GM18519 (cell line): ENCODE results near the gene MAGI2.
"Not testable (repeated sequence)": the region's sequence is repeated elsewhere in the genome, so short reads cannot be mapped to it uniquely, and the experiment has no call there.

ENCODE experiments used
- ATAC-seq: cut with Tn5 transposase; IDR thresholded peaks from one replicate; pipeline ENCODE4 v1.9.1; 2021; ENCODE audit warnings: mild to moderate bottlenecking, moderate library complexity; ENCODE audit not compliant: unreplicated experiment, low FRiP score

Gene MAGI2

GRCh38 chr7:78607099-78607498 lies 846.4 kb downstream of the MAGI2 start:
- no peak for ATAC-seq

- ATAC-seq: no peak
Measured at GRCh38 chr7:78605119-78605518, 848.3 kb downstream of the MAGI2 start.

GRCh38 chr7:78601728-78602127 lies 851.7 kb downstream of the MAGI2 start:
- ATAC-seq: no peak

GRCh38 chr7:78594156-78594555 lies 859.3 kb downstream of the MAGI2 start:
- ATAC-seq: no peak

GRCh38 chr7:78588393-78588792 lies 865.1 kb downstream of the MAGI2 start:
- no peak for ATAC-seq

- no peak for ATAC-seq
Measured at GRCh38 chr7:78587443-78588044, 865.9 kb downstream of the MAGI2 start.

- ATAC-seq: no peak
Measured at GRCh38 chr7:78585980-78586379, 867.5 kb downstream of the MAGI2 start.

GRCh38 chr7:78578686-78579085 lies 874.8 kb downstream of the MAGI2 start:
- no peak for ATAC-seq

- not testable (repeated sequence) for ATAC-seq
Measured at GRCh38 chr7:78577174-78577952, 876.1 kb downstream of the MAGI2 start.

GRCh38 chr7:78576236-78576635 lies 877.2 kb downstream of the MAGI2 start:
- no peak for ATAC-seq

GRCh38 chr7:78571292-78571691 lies 882.2 kb downstream of the MAGI2 start:
- ATAC-seq: no peak

GRCh38 chr7:78568690-78569089 lies 884.8 kb downstream of the MAGI2 start:
- no peak for ATAC-seq

- ATAC-seq: no peak
Measured at GRCh38 chr7:78567836-78568235, 885.6 kb downstream of the MAGI2 start.

GRCh38 chr7:78565784-78566183 lies 887.7 kb downstream of the MAGI2 start:
- no peak for ATAC-seq

- ATAC-seq: no peak
Measured at GRCh38 chr7:78563191-78563590, 890.3 kb downstream of the MAGI2 start.

- ATAC-seq: no peak
Measured at GRCh38 chr7:78562191-78562590, 891.3 kb downstream of the MAGI2 start.

- ATAC-seq: no peak
Measured at GRCh38 chr7:78558566-78558965, 894.9 kb downstream of the MAGI2 start.

- ATAC-seq: no peak
Measured at GRCh38 chr7:78543976-78544375, 909.5 kb downstream of the MAGI2 start.

- no peak for ATAC-seq
Measured at GRCh38 chr7:78542981-78543380, 910.5 kb downstream of the MAGI2 start.

GRCh38 chr7:78542541-78542940 lies 910.9 kb downstream of the MAGI2 start:
- ATAC-seq: no peak

- no peak for ATAC-seq
Measured at GRCh38 chr7:78539825-78540224, 913.6 kb downstream of the MAGI2 start.

GRCh38 chr7:78535655-78536054 lies 917.8 kb downstream of the MAGI2 start:
- no peak for ATAC-seq
